Hematopoietic multipotent progenitor cell treated with erythropoietin and hydrocortisone succinate and interleukin-3 and kit ligand, for 8 days (in vitro differentiated cells): ENCODE measurements around the gene UBN1.
"Not testable (repeated sequence)": the region's sequence is repeated elsewhere in the genome, so short reads cannot be mapped to it uniquely, and the experiment has no call there.

Experiments
- DNase-seq: peaks from one replicate; pipeline ENCODE4 v3.0.0-alpha.2; 2015

The UBN1 gene

GRCh38 chr16:4890026-4890425, 42.7 kb downstream of the UBN1 start:
- no peak for DNase-seq

- DNase-seq, result no peak
These were observed 43.4 kb downstream of the UBN1 start for GRCh38 chr16:4890686-4891085.

GRCh38 chr16:4891097-4891885, 44.0 kb downstream of the UBN1 start:
- DNase-seq, result no peak

GRCh38 chr16:4891886-4892216, 44.6 kb downstream of the UBN1 start:
- no peak for DNase-seq

DNA sequence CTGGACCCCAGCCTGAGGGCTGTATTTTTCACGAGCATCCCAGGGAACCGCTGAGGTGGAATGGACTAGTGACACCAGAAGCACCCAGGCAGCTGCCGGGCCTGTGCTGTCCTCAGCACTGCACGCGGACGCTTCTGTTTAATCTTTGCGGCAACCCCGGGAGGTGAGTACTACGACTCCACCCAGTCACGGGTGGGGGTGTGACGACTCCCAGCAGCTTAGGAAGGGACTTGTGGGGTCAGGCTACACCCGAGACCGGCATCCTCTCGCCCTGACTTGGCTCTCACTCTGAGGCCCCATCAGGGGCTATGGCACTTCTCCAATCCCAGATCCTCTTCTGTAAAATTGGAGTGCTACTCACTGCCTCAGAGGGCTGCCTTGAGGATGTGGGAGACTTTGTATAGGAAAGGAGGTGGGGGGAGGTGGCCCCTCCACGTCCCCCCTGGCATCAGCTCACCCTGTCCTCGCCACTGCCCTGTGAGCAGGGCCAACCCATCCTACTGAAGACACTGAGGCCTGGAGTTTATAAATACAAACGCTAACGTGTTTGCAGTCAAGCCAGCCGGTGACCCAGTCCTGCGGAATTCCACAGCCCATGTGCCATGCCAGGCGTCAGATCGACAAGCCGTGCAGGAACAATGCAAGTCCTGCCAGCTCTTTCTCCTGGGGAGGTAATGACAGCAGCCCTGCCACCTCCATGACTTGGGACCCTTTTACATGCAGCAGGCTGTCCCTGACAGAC, 45.3 kb downstream of the UBN1 start:
- DNase-seq, result peak; percentile 34

GRCh38 chr16:4893103-4893862, 46.0 kb downstream of the UBN1 start:
- DNase-seq, result no peak

GRCh38 chr16:4894276-4895150, 47.2 kb downstream of the UBN1 start:
- peak; percentile 20 for DNase-seq

DNA sequence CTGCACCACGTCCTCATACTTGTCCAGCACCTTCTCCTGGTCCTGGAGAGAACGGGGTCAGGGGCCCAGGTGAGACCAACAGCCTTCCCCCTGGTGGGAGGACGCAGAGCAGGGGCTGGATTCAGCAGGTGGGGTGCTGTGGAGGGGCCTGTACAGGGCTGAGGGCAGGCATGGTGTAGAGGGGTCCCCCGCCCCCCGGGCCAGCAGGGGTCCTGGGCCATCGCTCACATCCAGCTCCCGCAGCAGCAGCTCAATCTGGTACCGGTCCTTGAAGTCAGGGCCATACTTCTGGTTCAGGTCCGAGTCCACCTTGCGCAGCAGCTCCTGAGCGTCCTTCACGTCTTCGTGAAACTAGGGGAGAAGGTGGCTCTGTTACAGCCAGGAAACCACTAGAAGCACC, 48.1 kb downstream of the UBN1 start:
- no peak for DNase-seq

DNA sequence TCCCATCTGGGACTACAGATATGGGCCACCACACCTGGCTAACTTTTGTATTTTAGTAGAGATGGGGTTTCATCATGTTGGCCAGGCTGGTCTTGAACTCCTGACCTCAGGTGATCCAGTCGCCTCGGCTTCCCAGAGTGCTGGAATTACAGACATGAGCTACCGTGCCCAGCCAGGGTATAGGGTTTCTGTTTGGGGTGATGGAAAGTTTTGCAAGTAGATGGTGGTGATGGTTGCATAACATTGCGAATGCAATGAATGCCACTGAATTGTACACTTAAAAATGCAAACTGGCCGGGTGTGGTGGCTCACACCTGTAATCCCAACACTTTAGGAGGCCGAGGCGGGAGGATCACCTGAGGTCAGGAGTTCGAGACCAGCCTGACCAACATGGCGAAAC, 49.5 kb downstream of the UBN1 start:
- not testable (repeated sequence) for DNase-seq

DNA sequence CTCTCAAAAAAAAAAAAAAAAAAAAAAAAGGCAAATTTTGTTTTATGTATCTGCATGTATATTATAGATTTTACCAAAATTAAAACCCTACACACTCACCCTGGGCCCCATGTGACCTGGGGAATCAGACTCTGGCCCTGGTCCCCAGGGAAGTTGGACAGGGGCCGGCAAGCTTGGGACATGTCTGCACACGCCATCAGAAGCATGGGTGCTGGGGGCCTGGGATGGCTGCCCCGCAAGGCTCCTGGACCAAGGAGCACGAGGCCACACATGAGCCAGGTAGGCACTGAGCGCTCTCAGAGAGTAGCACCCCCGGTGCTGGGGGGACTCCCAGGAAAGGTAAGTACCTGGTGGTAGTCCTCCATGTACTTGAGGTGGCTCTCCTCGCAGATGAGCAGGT, 50.0 kb downstream of the UBN1 start:
- no peak for DNase-seq

GRCh38 chr16:4898811-4899473, 51.7 kb downstream of the UBN1 start:
- no peak for DNase-seq

DNA sequence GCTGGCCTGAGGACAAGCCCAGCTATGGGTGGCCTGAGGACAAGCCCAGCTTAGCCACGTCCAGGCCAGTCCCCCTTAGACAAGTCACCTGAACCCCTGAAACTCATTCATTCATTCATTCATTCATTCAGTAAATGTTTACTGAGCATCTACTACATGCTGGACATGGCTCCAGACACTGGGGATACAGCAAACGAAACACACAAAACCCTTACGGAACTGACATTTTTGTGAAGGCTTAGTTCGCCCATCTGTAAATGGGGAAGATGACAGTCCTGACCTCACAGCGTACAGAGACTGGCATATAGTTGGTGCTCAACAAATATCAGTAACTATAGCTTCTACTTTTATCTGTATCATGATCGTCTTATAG, 52.2 kb downstream of the UBN1 start:
- no peak for DNase-seq

- no peak for DNase-seq
These were observed 52.8 kb downstream of the UBN1 start for GRCh38 chr16:4900036-4900435.

GRCh38 chr16:4900750-4901149, 53.5 kb downstream of the UBN1 start:
- no peak for DNase-seq

GRCh38 chr16:4902038-4902437, 54.8 kb downstream of the UBN1 start:
- DNase-seq, result no peak

DNA sequence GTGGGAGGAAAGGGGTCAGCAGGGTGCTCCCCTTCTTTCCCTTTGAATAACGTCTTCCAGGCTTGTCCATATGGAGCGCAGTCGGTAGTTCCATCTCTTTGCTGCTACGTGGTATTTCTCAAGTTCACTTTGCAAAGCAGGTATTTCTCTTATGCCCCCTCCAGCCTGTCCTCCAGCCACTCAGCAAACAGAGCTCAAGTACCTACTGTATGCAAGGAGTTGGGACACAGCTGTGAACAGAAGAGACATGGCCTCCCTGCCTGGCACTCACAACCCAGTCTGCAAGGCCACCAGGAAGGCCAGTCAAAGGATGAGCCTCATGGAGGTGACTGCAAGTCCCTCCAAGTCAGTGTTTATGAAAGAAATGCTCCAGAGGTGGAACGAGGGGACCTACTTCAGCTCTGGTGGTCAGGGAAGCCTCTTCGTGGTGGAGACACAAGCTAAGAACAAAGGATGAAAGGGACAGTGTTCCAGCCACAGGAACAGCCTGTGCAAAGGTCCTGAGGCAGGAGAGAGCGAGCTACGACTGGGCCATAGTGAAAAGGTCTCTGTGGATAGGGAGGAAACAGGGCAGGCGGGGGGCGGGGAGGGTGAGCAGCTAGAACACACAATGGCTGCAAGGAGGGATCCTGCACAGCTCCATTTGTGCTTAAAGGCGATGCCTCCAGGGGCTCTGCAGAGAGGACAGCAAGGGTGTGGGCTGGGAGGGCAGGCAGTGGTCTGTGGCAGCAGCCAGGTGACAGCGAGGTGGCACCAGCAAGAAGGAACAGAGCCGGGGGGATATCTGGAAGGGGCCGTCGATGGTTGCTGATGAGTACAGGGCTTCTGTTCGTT, 57.0 kb downstream of the UBN1 start:
- DNase-seq, result no peak

DNA sequence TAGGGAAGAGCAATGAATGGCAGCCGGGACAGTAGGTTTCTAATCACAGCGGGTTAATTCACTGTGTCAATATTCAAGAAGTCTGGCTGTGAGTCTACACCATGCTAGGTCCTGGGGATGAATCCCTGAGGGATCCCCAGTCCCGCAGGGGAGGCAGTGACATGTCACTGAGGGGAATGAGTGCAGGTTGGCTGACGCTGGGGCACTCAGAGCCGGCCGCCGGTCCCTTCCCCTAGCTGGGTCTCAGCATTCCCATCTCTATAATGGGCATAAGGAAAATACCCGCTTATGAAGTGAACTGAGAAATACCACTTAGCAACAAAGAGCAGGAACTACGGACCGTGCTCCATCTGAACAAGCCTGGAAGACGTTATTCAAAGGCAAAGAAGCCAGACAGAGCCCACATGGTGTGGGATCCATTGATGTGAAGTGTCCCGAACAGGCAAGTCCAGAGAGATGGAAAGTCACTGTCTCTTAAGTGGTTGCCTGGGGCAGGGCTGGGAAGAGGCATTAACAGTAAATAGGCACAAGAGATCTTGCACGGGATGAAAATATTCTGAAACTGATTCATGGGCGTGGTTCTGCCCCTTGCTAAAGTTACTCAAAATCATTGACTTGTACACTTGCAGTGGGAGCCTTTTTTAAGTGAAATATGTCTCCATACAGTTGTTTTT, 57.8 kb downstream of the UBN1 start:
- DNase-seq, result no peak

- DNase-seq, result no peak
These were observed 61.6 kb downstream of the UBN1 start for GRCh38 chr16:4908854-4909401.

DNA sequence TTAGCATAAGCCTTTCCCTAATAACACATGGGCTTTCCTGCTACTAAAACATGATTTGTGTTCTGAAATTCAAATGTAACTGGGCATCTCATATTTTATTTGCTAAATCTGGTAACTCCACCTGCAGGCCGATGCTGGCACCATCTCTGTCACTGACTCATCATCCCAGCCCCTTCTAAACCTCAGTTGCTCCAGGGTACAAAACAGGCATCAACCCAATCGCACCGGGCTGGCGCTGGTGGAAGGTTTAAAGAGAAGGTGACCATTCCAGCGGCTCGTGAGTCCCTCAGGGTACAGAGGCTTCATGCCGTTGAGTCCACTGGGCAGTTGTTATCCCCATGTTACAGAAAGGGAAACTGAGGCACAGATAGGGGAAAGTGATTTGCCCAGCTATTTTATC, 62.5 kb downstream of the UBN1 start:
- peak; percentile 9 for DNase-seq

GRCh38 chr16:4910828-4911227, 63.5 kb downstream of the UBN1 start:
- DNase-seq, result no peak
